Body of pancreas (tissue), 4 donors: ENCODE results near the gene CYFIP2. TPM values are rescaled to one million over a fixed set of nuclear protein-coding genes. Genes with fewer than 3 reads are reported as not detected.

Source experiments
- ATAC-seq: fragments of 150-250 bp; one replicate; pipeline ENCODE4 v1.9.1; 2016
- DNase-seq, 4 donors: peaks; one replicate each; pipeline ENCODE4 v3.0.0-alpha.2; 2019
- H3K27ac ChIP-seq, 4 donors: fragments of 200-600 bp; sonication (generic); 1 replicate in 3 of 4; 2 replicates in 1 of 4; pipeline versions ENCODE4 v1.5.1 to v1.6.1; 2016 to 2019; ENCODE audit warnings: mild to moderate bottlenecking in 1 of 4, mixed read lengths in 1 of 4, moderate library complexity in 1 of 4
- H3K27me3 ChIP-seq, 2 donors: fragments of 200-600 bp; sonication (generic); one replicate each; pipeline ENCODE4 v1.6.0; 2016; ENCODE audit warnings: mild to moderate bottlenecking in 1 of 2
- H3K36me3 ChIP-seq, 2 donors: fragments of 200-600 bp; sonication (generic); replicated peaks in 1 of 2; 2 replicates each; pipeline ENCODE4 v1.5.1; 2016; ENCODE audit warnings: low read depth in 2 of 2; ENCODE audit not compliant: insufficient read depth in 1 of 2
- H3K4me1 ChIP-seq: fragments of 200-600 bp; sonication (generic); one replicate; pipeline ENCODE4 v1.6.0; 2016
- H3K4me3 ChIP-seq, 2 donors: fragments of 200-600 bp; sonication (generic); 1 replicate in 1 of 2; 2 replicates in 1 of 2; pipeline ENCODE4 v1.5.1; 2016 to 2019
- H3K9me3 ChIP-seq, 3 donors: fragments of 200-600 bp; sonication (generic); 1 replicate in 2 of 3; 2 replicates in 1 of 3; pipeline ENCODE4 v1.5.1; 2016
- POLR2A ChIP-seq, 3 donors: fragments of 450-650 bp; IDR thresholded peaks; one replicate each; pipeline ENCODE4 v1.6.1; 2016; ENCODE audit warnings: antibody characterized with exemption in 3 of 3, mild to moderate bottlenecking in 2 of 3
- WGBS, 2 donors: methylation state at CpG; one replicate each; pipeline ENCODE4 v1.1.5; 2017; 5-methylcytosine and 5-hydroxymethylcytosine counted together
- intact Hi-C: fragments of 100-400 bp; cut with DNase I; formaldehyde crosslinking; loops from one replicate; pipeline ENCODE4 v1.15.1; 2023
- total RNA-seq, 2 donors: library from RNA; depleted of rRNA; stranded (reverse); fragments of >200 nt; gene quantifications; one replicate each; pipeline ENCODE4 v1.1.0, GENCODE V29; 2016
- TF ChIP-seq, protein P1 (sequence below), 7 experiments: fragments of 450-650 bp in 4 of 7; fragments of 200-600 bp in 3 of 7; sonication (generic) in 3 of 7; IDR thresholded peaks; one replicate each; pipeline ENCODE4 v1.5.1; 2016 to 2019; ENCODE audit warnings: antibody characterized with exemption in 7 of 7

The CYFIP2 gene
- total RNA-seq, 2 donors from 2014 or later, result 15.6 to 22.1 TPM

DNA sequence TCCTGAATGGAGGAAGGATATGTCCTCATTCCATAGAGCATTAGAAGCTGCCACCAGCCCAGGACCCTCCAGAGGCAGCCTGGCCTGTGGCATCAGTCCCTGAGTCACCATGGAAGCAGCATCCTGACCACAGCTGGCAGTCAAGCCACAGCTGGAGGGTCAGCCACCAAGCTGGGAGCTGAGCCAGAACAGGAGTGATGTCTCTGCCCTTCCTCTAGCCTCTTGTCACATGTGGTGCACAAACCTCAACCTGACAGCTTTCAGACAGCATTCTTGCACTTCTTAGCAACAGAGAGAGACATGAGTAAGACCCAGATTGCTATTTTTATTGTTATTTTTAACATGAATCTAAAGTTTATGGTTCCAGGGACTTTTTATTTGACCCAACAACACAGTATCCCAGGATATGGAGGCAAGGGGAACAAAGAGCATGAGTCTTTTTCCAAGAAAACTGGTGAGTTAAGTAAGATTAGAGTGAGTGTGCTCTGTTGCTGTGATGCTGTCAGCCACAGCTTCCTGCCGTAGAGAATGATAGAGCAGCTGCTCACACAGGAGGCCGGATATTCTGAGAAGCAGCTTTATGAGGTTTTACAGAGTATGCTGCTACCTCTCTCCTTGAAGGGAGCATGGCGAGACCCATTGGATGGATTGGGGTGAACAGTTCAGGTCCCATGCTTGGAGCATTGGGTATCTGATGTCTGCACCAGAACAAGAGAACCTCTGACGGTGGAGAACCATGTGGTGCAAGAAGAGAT lies 13.0 kb upstream of the CYFIP2 start:
- Histone ChIP-seq H3K27me3 (no peaks in the 10 kb centered on the region), H3K4me3 (no peak overlapping the region), H3K36me3 (no peaks in the 10 kb centered on the region), H3K27ac (no peak overlapping the region), H3K4me1 (no peaks in the 10 kb centered on the region), H3K9me3 (no peaks in the 10 kb centered on the region)
- TF ChIP-seq POLR2A (IDR thresholded peaks at IDR 0.05), result no peak
- TF ChIP-seq, protein P1, sequence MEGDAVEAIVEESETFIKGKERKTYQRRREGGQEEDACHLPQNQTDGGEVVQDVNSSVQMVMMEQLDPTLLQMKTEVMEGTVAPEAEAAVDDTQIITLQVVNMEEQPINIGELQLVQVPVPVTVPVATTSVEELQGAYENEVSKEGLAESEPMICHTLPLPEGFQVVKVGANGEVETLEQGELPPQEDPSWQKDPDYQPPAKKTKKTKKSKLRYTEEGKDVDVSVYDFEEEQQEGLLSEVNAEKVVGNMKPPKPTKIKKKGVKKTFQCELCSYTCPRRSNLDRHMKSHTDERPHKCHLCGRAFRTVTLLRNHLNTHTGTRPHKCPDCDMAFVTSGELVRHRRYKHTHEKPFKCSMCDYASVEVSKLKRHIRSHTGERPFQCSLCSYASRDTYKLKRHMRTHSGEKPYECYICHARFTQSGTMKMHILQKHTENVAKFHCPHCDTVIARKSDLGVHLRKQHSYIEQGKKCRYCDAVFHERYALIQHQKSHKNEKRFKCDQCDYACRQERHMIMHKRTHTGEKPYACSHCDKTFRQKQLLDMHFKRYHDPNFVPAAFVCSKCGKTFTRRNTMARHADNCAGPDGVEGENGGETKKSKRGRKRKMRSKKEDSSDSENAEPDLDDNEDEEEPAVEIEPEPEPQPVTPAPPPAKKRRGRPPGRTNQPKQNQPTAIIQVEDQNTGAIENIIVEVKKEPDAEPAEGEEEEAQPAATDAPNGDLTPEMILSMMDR (IDR thresholded peaks at IDR 0.05), result no peak
- ATAC-seq (no peak), DNase-seq (no peak)
- 45 to 65% methylated on average over 4 of the region's 4 CpGs for WGBS, 2 donors
- intact Hi-C loops, result loop anchor here (10.0 kb wide), 1 partner anchor 62 kb away; no protein-coding TSS in a partner anchor

DNA sequence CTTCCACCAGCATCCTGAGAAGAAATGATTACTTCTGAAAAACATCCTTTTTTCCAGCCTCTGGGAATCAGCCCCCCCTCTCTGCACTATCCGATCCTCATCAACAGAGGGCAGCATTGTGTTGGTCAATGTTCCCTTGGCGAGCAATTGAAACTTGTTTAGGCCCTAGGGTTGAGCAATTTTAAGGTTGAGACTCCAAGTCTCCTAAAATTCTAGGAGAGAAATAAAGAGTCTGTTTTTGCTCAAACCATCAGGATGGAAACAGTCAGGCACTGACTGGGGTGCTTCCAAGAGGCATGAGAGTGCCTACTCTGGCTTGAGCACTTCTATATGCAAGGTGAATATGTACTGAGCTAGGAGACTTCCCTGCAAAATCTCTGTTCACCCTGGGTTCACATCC lies 12.4 kb upstream of the CYFIP2 start:
- Histone ChIP-seq H3K4me1 (no peaks in the 10 kb centered on the region), H3K4me3 (no peak overlapping the region), H3K27ac (no peak overlapping the region), H3K27me3 (no peaks in the 10 kb centered on the region), H3K36me3 (no peaks in the 10 kb centered on the region), H3K9me3 (no peaks in the 10 kb centered on the region)
- DNase-seq (peak; percentile 44 to 60 (median 52)), ATAC-seq (peak; percentile 85)
- intact Hi-C loops, result loop anchor here (10.0 kb wide), 1 partner anchor 61 kb away; no protein-coding TSS in a partner anchor
- TF ChIP-seq, protein P1 (IDR thresholded peaks at IDR 0.05), result peak; percentile 62 to 86 (median 79)
- TF ChIP-seq POLR2A (IDR thresholded peaks at IDR 0.05), result no peak
- 2 to 5% methylated on average over 2 of the region's 2 CpGs for WGBS, 2 donors

DNA sequence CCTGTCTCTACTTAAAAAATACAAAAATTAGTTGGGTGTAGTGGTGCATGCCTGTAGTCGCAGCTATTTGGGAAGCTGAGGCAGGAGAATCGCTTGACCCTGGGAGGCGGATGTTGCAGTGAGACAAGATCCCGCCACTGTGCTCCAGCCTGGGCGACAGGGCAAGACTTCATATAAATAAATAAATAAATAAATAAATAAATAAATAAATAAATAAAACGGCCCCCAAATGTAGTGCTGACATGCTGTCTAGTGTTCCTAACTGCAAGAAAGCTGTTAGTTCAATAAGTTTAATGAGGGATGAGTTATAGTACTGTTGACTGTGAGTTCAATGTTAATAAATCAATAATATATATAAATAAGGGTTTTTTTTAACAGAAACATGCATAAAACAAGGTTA lies 7.5 kb upstream of the CYFIP2 start:
- DNase-seq (no peak), ATAC-seq (no peak)
- no peak overlapping the region for H3K4me3 ChIP-seq
- 83 to 91% methylated on average over 6 of the region's 6 CpGs for WGBS, 2 donors
- no peaks in the 10 kb centered on the region for H3K27me3 ChIP-seq
- intact Hi-C loops, result loop anchor here (10.0 kb wide), 1 partner anchor 56 kb away; no protein-coding TSS in a partner anchor
- no peak overlapping the region for H3K27ac ChIP-seq
- no peaks in the 10 kb centered on the region for H3K4me1 ChIP-seq
- H3K36me3 ChIP-seq, result no peaks in the 10 kb centered on the region
- H3K9me3 ChIP-seq, result no peaks in the 10 kb centered on the region
- TF ChIP-seq, protein P1 (IDR thresholded peaks at IDR 0.05), result no peak
- TF ChIP-seq POLR2A (IDR thresholded peaks at IDR 0.05), result no peak

DNA sequence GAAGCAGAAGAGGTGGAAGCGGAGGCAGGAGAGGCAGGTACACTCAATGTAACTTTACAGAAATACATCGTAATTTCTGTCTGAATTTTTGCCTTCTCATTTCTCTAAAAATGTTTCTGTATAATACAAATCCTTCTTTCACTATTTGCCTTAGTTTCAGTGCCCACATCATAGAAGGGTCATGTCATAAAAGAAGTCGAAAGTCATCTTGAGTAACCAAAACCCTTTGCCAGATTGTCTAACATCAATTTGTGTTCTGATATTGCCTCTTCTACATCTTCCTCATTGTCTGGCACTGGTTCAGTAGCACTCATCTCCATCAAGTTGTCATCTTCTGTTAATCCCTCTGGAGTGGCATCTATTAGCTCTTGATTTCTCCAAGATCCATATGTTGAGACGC lies 6.2 kb upstream of the CYFIP2 start:
- intact Hi-C loops, result loop anchor here (10.0 kb wide), 1 partner anchor 55 kb away; no protein-coding TSS in a partner anchor
- no peak for ATAC-seq
- WGBS, 2 donors, result 70 to 84% methylated on average over 4 of the region's 4 CpGs

More for the DNA sequence above, 6.2 kb upstream of the CYFIP2 start:
- no peak for TF ChIP-seq POLR2A (IDR thresholded peaks at IDR 0.05)
- TF ChIP-seq, protein P1 (IDR thresholded peaks at IDR 0.05), result no peak
- Histone ChIP-seq H3K36me3 (no peaks in the 10 kb centered on the region), H3K4me1 (no peaks in the 10 kb centered on the region), H3K27ac (no peak overlapping the region), H3K9me3 (no peaks in the 10 kb centered on the region), H3K27me3 (no peaks in the 10 kb centered on the region), H3K4me3 (no peak overlapping the region)
- no peak for DNase-seq
